Activated T-helper 1 cell treated with Interleukin-2 at 50 U/mL for 16 hours (primary cell): ENCODE results near the gene AMY1C.
"Not testable (repeated sequence)": the region's sequence is repeated elsewhere in the genome, so short reads cannot be mapped to it uniquely, and the experiment has no call there.

Experiments
- DNase-seq: peaks from one replicate; pipeline ENCODE4 v3.0.0-alpha.2; 2020; ENCODE audit warnings: low read depth

The AMY1C gene

DNA sequence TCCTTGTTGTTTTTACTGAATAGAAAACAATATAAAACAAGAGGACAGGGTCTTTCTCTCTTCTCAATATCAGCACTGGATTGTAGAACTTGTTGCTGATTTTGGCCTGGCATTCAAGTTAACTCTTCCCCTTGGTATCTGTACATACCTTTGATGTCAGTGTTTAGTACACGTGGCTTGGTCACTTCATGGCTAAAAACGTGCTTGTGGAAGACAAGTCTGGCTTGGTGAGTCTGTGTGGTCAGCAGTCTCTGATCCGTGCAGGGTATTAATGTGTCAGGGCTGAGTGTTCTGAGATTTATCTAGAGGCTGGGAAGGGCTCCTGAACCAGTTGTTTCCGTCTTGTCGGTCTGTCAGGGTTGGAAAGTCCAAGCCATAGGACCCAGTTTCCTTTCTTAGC lies at the start of gene AMY1C:
Gene AMY1C, plus strand, starts transcription at position 301 of the 400 bp plus-strand sequence. CDS start 572 bp downstream, outside the sequence.
- DNase-seq: not testable (repeated sequence)

DNA sequence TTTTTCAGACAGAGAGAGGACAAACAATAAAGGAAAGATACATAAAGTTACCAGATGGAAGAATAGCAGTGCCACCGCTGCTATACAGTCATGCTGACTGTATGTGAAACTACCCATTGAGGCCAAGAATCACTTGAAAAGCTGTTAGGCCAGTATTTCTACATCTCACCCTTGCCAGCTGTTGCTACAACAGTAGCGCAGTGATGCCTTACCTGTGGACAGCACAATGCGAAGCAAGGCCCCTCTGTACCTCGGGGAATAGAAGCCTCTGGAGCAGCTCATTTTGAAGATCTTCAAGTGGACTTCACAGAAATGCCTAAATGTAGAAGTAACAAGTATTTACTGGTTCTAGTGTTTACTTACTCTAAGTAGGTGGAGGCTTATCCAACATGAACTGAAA lies 49.0 kb upstream of the AMY1C start:
- DNase-seq: not testable (repeated sequence)

DNA sequence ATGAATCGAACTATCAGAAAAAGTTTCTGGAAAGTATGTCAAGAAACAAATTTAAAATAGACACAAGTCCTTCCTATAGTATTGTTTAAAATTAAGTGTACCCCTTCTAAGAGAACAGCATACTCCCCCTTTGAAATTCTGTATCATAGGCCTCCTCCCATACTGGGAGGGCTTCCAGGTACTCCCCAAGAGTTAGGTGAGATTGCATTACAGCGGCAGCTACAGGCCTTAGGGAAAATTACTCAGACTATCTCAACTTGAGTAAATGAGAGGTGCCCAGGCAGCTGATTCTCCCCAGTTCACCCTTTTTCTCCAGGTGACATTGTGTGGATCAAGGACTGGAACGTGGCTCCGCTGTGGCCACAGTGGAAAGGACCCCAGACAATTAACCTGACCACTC lies 48.4 kb upstream of the AMY1C start:
- not testable (repeated sequence) for DNase-seq

DNA sequence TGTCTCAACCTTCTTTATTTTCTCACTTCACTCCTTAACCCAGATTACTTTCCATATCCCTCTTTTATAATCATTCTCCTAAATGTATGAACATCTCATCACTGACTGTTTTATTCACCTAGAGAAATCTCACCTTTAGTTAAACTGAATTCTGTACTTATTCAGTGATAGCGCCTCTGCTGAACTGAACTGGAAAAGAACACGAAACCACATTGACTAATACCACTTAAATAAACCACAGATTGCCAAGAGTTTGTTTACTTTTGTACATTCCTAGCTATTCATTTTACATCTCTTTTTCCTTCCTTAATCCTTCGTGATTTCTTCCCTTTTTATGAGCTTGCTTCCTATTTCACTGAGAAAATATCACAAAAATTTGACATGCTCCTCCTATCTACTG lies 42.0 kb upstream of the AMY1C start:
- not testable (repeated sequence) for DNase-seq

DNA sequence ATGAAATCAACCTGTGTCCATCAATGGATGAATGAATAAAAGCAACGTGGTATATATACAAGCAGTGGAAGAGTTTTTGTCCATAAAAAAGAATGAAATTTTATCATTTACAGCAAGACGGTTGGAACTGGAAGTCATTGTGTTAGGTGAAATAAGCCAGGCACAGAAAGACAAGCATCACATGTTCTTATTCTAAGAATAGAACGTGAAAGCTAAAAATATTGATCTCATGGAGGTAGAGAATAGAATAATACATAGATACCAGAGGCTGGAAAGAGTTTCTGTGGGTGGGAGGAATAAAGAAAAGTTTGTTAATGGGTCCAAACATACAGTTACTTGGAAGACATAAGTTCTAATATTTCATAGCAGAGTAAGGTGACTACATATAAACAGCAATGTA lies 39.3 kb upstream of the AMY1C start:
- not testable (repeated sequence) for DNase-seq

DNA sequence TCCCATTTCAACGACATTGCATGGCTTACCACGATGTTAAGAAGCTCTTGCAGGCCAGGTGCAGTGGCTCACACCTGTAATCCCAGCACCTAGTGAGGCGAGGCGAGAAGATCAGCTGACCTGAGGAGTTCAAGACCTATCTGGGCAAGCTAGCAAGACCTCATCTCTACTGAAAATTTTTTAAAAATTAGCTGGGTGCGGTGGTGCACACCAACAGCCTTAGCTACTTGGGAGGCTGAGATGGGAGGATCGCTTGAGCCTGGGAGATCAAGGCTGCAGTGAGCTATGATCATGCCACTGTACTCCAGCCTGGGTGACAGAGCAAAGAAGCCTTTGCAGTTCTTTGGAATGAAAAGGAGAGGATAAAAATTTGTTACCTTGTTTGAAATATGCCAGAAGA lies 32.3 kb upstream of the AMY1C start:
- DNase-seq: not testable (repeated sequence)

DNA sequence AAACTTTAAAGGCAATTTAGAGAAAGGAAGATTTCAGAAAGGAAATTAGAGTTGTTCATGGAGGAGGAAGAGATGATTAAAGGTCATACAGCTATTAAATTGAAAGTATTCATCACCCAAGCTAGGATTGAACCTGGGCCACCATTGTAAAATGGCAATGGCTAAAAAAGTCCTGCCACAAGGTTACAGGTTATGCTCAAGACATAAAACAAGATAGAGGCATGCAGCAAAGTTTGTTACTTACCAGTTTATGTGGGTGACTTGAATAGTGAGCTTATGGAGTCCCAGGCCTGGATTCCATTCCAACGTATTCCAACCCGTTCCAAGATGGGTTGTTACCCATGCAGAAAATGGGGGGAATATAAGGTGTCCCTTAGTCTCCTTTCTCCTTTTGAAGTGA lies 28.2 kb upstream of the AMY1C start:
- DNase-seq: not testable (repeated sequence)

DNA sequence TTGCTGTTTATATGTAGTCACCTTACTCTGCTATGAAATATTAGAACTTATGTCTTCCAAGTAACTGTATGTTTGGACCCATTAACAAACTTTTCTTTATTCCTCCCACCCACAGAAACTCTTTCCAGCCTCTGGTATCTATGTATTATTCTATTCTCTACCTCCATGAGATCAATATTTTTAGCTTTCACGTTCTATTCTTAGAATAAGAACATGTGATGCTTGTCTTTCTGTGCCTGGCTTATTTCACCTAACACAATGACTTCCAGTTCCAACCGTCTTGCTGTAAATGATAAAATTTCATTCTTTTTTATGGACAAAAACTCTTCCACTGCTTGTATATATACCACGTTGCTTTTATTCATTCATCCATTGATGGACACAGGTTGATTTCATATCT lies 14.4 kb upstream of the AMY1C start:
- not testable (repeated sequence) for DNase-seq

DNA sequence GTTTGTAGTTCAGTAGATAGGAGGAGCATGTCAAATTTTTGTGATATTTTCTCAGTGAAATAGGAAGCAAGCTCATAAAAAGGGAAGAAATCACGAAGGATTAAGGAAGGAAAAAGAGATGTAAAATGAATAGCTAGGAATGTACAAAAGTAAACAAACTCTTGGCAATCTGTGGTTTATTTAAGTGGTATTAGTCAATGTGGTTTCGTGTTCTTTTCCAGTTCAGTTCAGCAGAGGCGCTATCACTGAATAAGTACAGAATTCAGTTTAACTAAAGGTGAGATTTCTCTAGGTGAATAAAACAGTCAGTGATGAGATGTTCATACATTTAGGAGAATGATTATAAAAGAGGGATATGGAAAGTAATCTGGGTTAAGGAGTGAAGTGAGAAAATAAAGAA lies 11.7 kb upstream of the AMY1C start:
- not testable (repeated sequence) for DNase-seq

DNA sequence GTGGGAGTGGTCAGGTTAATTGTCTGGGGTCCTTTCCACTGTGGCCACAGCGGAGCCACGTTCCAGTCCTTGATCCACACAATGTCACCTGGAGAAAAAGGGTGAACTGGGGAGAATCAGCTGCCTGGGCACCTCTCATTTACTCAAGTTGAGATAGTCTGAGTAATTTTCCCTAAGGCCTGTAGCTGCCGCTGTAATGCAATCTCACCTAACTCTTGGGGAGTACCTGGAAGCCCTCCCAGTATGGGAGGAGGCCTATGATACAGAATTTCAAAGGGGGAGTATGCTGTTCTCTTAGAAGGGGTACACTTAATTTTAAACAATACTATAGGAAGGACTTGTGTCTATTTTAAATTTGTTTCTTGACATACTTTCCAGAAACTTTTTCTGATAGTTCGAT lies 5.2 kb upstream of the AMY1C start:
- not testable (repeated sequence) for DNase-seq

DNA sequence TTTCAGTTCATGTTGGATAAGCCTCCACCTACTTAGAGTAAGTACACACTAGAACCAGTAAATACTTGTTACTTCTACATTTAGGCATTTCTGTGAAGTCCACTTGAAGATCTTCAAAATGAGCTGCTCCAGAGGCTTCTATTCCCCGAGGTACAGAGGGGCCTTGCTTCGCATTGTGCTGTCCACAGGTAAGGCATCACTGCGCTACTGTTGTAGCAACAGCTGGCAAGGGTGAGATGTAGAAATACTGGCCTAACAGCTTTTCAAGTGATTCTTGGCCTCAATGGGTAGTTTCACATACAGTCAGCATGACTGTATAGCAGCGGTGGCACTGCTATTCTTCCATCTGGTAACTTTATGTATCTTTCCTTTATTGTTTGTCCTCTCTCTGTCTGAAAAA lies 4.7 kb upstream of the AMY1C start:
- not testable (repeated sequence) for DNase-seq

DNA sequence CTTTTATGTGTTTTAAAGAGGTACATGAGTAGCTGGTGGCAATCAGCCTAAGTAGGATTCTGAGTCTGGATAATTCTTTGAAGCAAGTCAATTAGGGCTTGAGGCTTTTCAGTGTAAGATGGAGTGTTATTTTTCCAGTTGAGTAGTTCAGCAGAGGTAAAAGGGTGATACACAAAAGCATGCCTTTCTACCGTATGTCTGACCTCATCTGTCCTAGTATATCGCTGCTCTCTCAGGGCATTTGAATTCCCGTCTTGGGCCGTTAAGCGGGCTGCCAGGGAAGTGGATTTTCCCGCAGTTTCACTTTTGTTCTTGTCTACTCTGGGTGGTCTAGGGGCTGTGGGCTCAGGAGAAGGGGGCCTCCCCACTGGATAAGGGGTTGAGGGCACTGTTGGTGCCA lies 1.4 kb upstream of the AMY1C start:
- not testable (repeated sequence) for DNase-seq

DNA sequence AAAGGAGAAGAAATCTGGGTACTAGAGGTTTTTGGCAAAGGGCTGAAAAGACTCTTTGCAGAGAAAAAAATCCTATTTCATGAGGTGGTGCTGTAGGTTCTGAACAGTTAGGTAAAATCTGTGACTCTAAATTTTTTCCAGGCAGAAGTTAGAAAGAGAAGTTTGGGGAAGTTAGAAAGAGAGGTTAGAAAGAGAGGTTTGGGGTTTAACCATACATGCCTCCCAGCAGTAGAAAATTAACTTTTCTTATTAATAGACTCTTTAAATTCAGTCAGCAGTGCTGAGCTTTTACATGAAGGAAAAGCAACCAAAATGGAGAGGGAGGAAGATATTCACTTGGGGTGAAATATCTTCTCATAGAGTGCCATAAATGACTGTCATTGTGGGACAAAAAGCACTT lies 12.2 kb downstream of the AMY1C start:
- no peak for DNase-seq

DNA sequence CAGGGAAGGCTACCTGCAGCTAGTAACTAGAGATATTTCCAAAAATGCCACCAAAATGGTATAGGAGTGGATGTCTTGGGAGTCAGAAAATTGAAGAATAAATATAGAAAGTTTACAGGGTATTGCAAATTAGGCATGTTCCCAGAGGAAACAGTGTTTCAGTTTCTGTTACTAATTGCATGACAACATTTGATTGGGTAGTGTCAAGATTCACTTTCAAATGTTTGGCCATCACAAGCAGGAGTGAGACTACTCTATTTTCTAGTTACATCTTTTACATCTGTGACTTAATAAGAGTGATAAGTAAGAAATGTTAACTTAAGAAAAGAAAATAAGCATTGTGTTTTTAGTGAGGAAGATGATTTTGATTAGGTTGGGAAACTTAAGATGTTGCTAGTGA lies 30.2 kb downstream of the AMY1C start:
- no peak for DNase-seq

DNA sequence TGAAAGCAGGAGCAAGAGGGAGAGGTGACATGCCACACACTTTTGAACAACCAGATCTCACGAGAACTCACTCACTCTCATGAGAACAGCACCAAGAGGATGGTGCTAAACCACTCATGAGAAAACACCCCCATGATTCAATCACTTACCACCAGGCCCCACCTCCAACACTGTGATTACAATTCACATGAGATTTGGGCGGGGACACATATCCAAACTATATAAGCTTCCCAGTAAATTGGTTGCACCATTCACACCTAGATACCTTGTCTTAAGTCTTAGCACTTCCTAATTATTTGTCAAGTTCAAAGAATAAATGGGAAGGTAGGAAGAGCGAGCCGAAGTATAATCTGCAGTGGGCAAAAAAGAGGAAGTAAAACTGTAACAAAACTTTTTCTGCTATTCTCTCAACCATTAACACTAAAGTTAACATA lies 34.3 kb downstream of the AMY1C start:
- DNase-seq: no peak

DNA sequence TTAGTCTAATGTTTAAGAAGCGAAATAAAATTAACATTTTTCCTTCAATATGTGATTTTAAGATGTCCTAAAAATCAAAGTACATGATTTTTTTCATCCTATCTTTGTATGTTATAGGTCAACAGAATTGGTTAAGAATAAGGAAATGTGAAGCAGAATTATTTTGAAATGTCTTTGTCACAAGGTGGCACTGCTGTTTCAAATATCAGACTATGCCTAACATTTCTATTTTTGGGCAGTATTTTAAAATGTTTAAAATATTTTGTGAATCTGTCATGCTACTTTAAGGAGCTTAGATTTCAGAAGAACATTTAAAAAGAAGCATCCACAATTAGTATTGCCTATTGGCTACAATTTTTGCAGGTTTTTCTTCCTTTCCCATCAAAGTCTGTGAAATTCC lies 38.7 kb downstream of the AMY1C start:
- no peak for DNase-seq

DNA sequence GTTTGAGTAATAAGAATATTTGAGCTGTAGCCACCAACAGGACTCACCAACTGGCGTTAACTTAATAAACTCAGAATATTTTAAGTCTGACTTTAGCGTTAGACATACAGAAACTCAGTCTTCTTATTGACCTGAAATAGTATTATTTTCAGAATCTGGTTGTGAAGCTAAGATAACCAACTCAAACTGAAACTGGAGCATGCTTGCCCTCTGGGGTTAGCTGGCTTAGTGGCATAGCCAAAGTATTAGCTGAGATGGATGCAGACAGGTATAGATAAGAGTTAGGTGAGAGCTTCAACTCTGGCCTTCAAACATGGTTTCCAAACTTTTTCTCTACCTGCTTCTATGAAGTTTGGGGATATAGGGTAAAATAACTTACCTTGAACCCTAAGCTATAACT lies 40.5 kb downstream of the AMY1C start:
- DNase-seq: no peak
